Aorta (tissue), 5 donors: ENCODE results near the gene RBM20. TPM values are rescaled to one million over a fixed set of nuclear protein-coding genes. Genes with fewer than 3 reads are reported as not detected.

Source experiments
- ATAC-seq: fragments of 200-7000 bp; cut with Tn5 transposase; one replicate; pipeline ENCODE4 v1.9.1; 2022; ENCODE audit warnings: moderate library complexity; ENCODE audit not compliant: low FRiP score
- DNase-seq, 2 donors: peaks; one replicate each; pipeline ENCODE4 v3.0.0-alpha.2; 2020
- H3K27ac ChIP-seq, 2 donors: one replicate each; pipeline ENCODE4 v1.5.1; 2013; ENCODE audit warnings: low read length in 2 of 2, mild to moderate bottlenecking in 2 of 2, moderate library complexity in 2 of 2, control low read depth in 1 of 2, inconsistent platforms in 1 of 2, low read depth in 1 of 2
- H3K27me3 ChIP-seq, 2 donors: one replicate each; pipeline ENCODE4 v1.6.1; 2013; ENCODE audit warnings: control low read depth in 1 of 2, low read length in 1 of 2, mild to moderate bottlenecking in 1 of 2, moderate library complexity in 1 of 2; ENCODE audit not compliant: insufficient read depth in 2 of 2, control insufficient read depth in 1 of 2
- H3K36me3 ChIP-seq, 2 donors: one replicate each; pipeline ENCODE4 v1.6.1; 2013; ENCODE audit warnings: control low read depth in 1 of 2, low read length in 1 of 2, mild to moderate bottlenecking in 1 of 2; ENCODE audit not compliant: insufficient read depth in 2 of 2, control insufficient read depth in 1 of 2
- H3K4me1 ChIP-seq, 2 donors: one replicate each; pipeline ENCODE4 v1.6.1; 2013; ENCODE audit warnings: low read length in 2 of 2, control low read depth in 1 of 2, mild to moderate bottlenecking in 1 of 2, moderate library complexity in 1 of 2; ENCODE audit not compliant: insufficient read depth in 2 of 2, control insufficient read depth in 1 of 2
- H3K4me3 ChIP-seq, 2 donors: one replicate each; pipeline ENCODE4 v1.5.1; 2013; ENCODE audit warnings: low read length in 2 of 2, control low read depth in 1 of 2, mild to moderate bottlenecking in 1 of 2
- H3K9me3 ChIP-seq: one replicate; pipeline ENCODE4 v1.6.1; 2013; ENCODE audit warnings: mild to moderate bottlenecking, low read length; ENCODE audit not compliant: control insufficient read depth
- WGBS, 2 donors: extraction: QIAGEN DNeasy Blood & Tissue Kit; methylation state at CpG; one replicate each; pipeline ENCODE4 v1.1.7; 2013; 5-methylcytosine and 5-hydroxymethylcytosine counted together
- intact Hi-C, 2 donors: fragments of 100-400 bp; cut with DNase I; formaldehyde crosslinking; loops; one replicate each; pipeline versions ENCODE4 v1.14.2 to v1.15.0; 2022
- polyA plus RNA-seq, 2 donors: library from polyadenylated mRNA; stranded (reverse); fragments of 200-250 nt; gene quantifications; one replicate each; pipeline ENCODE4 v1.2.3, GENCODE V29; 2013
- total RNA-seq, 2 donors: library from RNA; stranded (reverse); fragmentation: NEBNext Ultra II Directional; extraction: Animal tissue kit (Norgen Biotek cat#: 25700); gene quantifications; one replicate each; pipeline ENCODE4 v1.2.1, GENCODE V29; 2021
- donor health status: healthy with polysubstance abuse.
- donor health status: Bipolar disorder and iron deficiency.
- donor health status: DM: no; HTN: no; CAD: no.
- donor health status: DM: no; HTN: no; CAD: no.
- donor health status: DM: yes; HTN: yes; CAD: no.

RBM20 gene
- total and polyA plus RNA-seq, 4 donors: 2.9 to 11.2 (median 8.0) TPM

DNA sequence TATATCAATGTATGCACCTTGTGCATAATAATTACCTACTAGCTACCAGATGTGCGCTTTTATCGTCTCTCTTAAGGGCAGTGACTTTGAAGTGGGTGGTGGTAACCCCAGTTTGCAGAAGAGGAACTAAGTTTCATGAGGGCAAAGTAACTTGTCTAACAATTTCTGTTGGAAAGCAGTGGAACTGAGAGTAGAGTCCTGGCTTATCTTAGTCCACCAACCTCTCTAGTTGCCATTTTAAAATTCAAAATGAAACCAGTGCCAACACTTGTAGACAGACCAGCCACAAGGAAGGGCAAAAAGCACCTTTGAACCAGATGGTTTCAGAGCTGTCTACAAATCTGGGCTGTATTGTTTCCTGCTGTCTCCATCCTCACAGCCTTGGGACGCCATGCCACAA, 32.0 kb upstream of the RBM20 start:
- Histone ChIP-seq H3K27me3 (no peaks in the 10 kb centered on the region), H3K4me3 (no peak overlapping the region), H3K9me3 (no peaks in the 10 kb centered on the region), H3K4me1 (no peaks in the 10 kb centered on the region), H3K36me3 (no peaks in the 10 kb centered on the region), H3K27ac (no peak overlapping the region)
- ATAC-seq: no peak
- intact Hi-C loops: loop anchor here in 1 of 2 donors (10.0 kb wide), 1 partner anchor 283 kb away; no protein-coding TSS in a partner anchor
- 93 to 96% methylated on average over 3 of the region's 3 CpGs for WGBS, 2 donors
- DNase-seq: no peak

GRCh38 chr10:110612629-110613028, 31.5 kb upstream of the RBM20 start:
- no peaks in the 10 kb centered on the region for H3K4me1 ChIP-seq
- intact Hi-C loops: loop anchor here in 1 of 2 donors (10.0 kb wide), 1 partner anchor 282 kb away; no protein-coding TSS in a partner anchor
- H3K9me3 ChIP-seq: no peaks in the 10 kb centered on the region
- no peak overlapping the region for H3K4me3 ChIP-seq
- no peak overlapping the region for H3K27ac ChIP-seq
- DNase-seq: no peak
- ATAC-seq: no peak
- H3K36me3 ChIP-seq: no peaks in the 10 kb centered on the region
- 97% methylated on average over 4 of the region's 4 CpGs for WGBS, 2 donors
- no peaks in the 10 kb centered on the region for H3K27me3 ChIP-seq

- H3K27ac ChIP-seq: no peak overlapping the region
- H3K36me3 ChIP-seq: no peaks in the 10 kb centered on the region
- no peaks in the 10 kb centered on the region for H3K4me1 ChIP-seq
- H3K27me3 ChIP-seq: no peaks in the 10 kb centered on the region
- WGBS, 2 donors: 84 to 91% methylated on average over 8 of the region's 8 CpGs
- ATAC-seq (no peak), DNase-seq (no peak)
- H3K9me3 ChIP-seq: no peaks in the 10 kb centered on the region
- no peak overlapping the region for H3K4me3 ChIP-seq
- intact Hi-C loops: loop anchor here in 1 of 2 donors (10.0 kb wide), 1 partner anchor 281 kb away; no protein-coding TSS in a partner anchor
These were observed 30.7 kb upstream of the RBM20 start for GRCh38 chr10:110613341-110613995.

DNA sequence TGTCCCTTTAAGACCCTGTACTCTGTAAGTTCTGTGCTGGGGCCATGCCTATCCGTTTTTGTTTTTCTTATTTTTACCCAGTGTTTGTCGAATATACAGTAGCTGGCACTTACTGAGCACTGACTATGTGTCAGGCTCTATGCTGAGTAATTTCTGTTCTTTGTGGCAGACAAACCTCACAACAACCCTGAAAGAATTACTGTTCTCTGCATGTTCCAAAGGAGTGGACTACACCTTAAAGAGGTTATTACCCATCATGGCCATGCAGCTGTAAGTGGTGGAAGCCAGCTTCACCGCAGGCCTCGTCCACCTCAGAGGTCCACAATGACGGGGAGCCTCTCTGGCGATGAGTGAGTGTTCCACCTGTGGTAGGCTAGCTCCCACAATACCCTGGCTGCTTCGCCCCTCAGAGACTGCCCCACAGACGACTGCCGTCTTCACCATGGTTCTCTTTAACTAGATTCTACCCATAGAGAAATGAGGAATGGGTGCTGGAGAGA, 30.1 kb upstream of the RBM20 start:
- intact Hi-C loops: loop anchor here in 1 of 2 donors (10.0 kb wide), 1 partner anchor 281 kb away; no protein-coding TSS in a partner anchor
- no peak for ATAC-seq
- no peaks in the 10 kb centered on the region for H3K4me1 ChIP-seq
- H3K36me3 ChIP-seq: no peaks in the 10 kb centered on the region
- no peak overlapping the region for H3K27ac ChIP-seq
- 89 to 92% methylated on average over 9 of the region's 9 CpGs for WGBS, 2 donors
- H3K9me3 ChIP-seq: no peaks in the 10 kb centered on the region
- no peaks in the 10 kb centered on the region for H3K27me3 ChIP-seq
- DNase-seq: no peak
- H3K4me3 ChIP-seq: no peak overlapping the region

GRCh38 chr10:110615057-110615747, 28.9 kb upstream of the RBM20 start:
- DNase-seq (no peak), ATAC-seq (no peak)
- intact Hi-C loops: loop anchor here in 1 of 2 donors (10.0 kb wide), 1 partner anchor 280 kb away; no protein-coding TSS in a partner anchor
- H3K4me1 ChIP-seq: no peaks in the 10 kb centered on the region
- H3K27me3 ChIP-seq: no peaks in the 10 kb centered on the region
- H3K9me3 ChIP-seq: no peaks in the 10 kb centered on the region
- H3K4me3 ChIP-seq: no peak overlapping the region
- WGBS, 2 donors: 76 to 89% methylated on average over 2 of the region's 2 CpGs
- no peak overlapping the region for H3K27ac ChIP-seq
- no peaks in the 10 kb centered on the region for H3K36me3 ChIP-seq

DNA sequence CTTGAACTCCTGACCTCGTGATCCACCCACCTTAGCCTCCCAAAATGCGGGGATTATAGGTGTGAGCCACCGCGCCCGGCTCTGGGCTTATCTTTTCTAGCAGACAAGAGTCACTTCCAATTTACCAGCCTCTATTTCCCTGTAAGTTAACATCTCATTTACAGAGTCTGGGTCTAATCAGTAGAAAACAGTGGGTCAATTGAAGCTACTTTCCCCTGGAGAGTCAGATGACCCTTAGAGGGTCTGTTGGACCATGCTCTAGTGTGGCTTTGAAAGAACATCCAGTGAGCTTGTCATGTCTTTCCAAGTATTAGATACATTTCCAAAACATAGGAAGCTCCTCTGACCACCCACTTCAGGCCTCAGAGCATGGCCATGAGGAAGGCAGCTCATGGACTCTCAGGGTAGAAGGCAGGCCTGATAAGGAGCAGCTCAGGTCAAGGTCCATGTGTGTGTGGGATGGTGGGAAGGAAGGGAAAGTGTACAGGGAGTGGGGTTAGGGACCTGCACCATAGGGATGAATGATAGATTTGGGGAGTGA, 27.6 kb upstream of the RBM20 start:
- Histone ChIP-seq H3K27ac (no peak overlapping the region), H3K9me3 (no peaks in the 10 kb centered on the region), H3K4me1 (no peaks in the 10 kb centered on the region), H3K27me3 (no peaks in the 10 kb centered on the region), H3K36me3 (no peaks in the 10 kb centered on the region), H3K4me3 (no peak overlapping the region)
- WGBS, 2 donors: 97% methylated on average over 5 of the region's 5 CpGs
- DNase-seq (no peak), ATAC-seq (no peak)
- intact Hi-C loops: loop anchor here in 1 of 2 donors (10.0 kb wide), 1 partner anchor 278 kb away; no protein-coding TSS in a partner anchor

GRCh38 chr10:110617425-110618229, 26.5 kb upstream of the RBM20 start:
- H3K9me3 ChIP-seq: no peaks in the 10 kb centered on the region
- H3K27me3 ChIP-seq: no peaks in the 10 kb centered on the region
- ATAC-seq (no peak), DNase-seq (no peak)
- H3K27ac ChIP-seq: no peak overlapping the region
- H3K4me3 ChIP-seq: no peak overlapping the region
- no peaks in the 10 kb centered on the region for H3K4me1 ChIP-seq
- intact Hi-C loops: loop anchor here in 1 of 2 donors (10.0 kb wide), 1 partner anchor 277 kb away; no protein-coding TSS in a partner anchor
- no peaks in the 10 kb centered on the region for H3K36me3 ChIP-seq
- 97% methylated on average over 7 of the region's 7 CpGs for WGBS, 2 donors

DNA sequence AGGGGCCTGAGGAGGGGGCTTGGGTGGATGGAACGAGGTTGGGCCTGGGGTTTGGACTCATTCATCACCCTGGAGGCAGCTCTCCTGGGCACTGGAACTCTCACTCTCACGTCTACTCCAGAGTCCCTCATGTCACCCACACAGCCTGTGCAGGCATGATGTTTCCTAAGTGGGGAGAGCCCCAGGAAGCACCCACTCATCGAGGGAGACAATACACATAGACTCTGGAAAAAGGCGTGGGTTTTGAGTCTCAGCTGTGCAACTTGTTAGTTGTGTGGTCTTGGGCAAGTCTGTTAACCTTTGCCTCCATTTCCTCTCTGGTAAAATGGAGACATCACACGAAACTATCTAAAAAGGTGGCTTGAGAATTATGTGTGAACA, 25.9 kb upstream of the RBM20 start:
- intact Hi-C loops: loop anchor here in 1 of 2 donors (10.0 kb wide), 1 partner anchor 277 kb away; no protein-coding TSS in a partner anchor
- no peaks in the 10 kb centered on the region for H3K4me1 ChIP-seq
- H3K27me3 ChIP-seq: no peaks in the 10 kb centered on the region
- ATAC-seq (no peak), DNase-seq (no peak)
- H3K4me3 ChIP-seq: no peak overlapping the region
- no peaks in the 10 kb centered on the region for H3K9me3 ChIP-seq
- no peak overlapping the region for H3K27ac ChIP-seq
- 89 to 92% methylated on average over 5 of the region's 5 CpGs for WGBS, 2 donors
- no peaks in the 10 kb centered on the region for H3K36me3 ChIP-seq
